B cell (primary cell): ENCODE measurements around the gene PCGF2.

Experiments used
- CTCF ChIP-seq: fragments of 200-600 bp; IDR thresholded peaks from one replicate; pipeline ENCODE4 v1.8.0; 2022; ENCODE audit warnings: antibody characterized with exemption, mild to moderate bottlenecking
- EZH2 ChIP-seq: IDR thresholded peaks from 2 replicates; pipeline ENCODE4 v1.6.1; 2012; ENCODE audit warnings: borderline replicate concordance, low read depth, mild to moderate bottlenecking, moderate library complexity, low read length; ENCODE audit not compliant: insufficient read depth, poor library complexity, severe bottlenecking

GRCh38 chr17:38712593-38712992 is 35.5 kb downstream of the PCGF2 start:
- TF ChIP-seq CTCF (no peak), EZH2 (no peak)
